ENCODE results near the gene COG7.

COG7 gene

GRCh38 chr16:23452572-23453337 lies at the start of gene COG7:
Gene COG7 (minus strand): TSS chr16:23453189. CDS start chr16:23452994, 195 bp downstream.
- H3K4me1 Mint-ChIP-seq = peaks cover 48% of the 10 kb centered on the region

GRCh38 chr16:23502466-23502865 lies 49.5 kb upstream of the COG7 start:
- H3K4me3 Mint-ChIP-seq = no peak overlapping the region
- H3K4me1 Mint-ChIP-seq = peaks cover 77% of the 10 kb centered on the region
- no peaks in the 10 kb centered on the region for H3K9me3 Mint-ChIP-seq
- H3K27ac Mint-ChIP-seq = no peak overlapping the region
- ATAC-seq = no peak
- peaks cover 54% of the 10 kb centered on the region for H3K36me3 Mint-ChIP-seq
- DNase-seq (ENCODE audit: low spot score in 2 of 2) = no peak

More at GRCh38 chr16:23452572-23453337, at the start of gene COG7:
- Mint-ChIP-seq H3K4me3 (peak within 1 kb of the TSS; percentile 90), H3K27ac (peak within 1 kb of the TSS; percentile 89), H3K9me3 (no peaks in the 10 kb centered on the region), H3K36me3 (peaks cover 19% of the 10 kb centered on the region)
- ATAC-seq = peak; percentile 97
- DNase-seq (ENCODE audit: low spot score in 2 of 2) = peak; percentile 71 to 93

- Mint-ChIP-seq H3K27ac (no peak overlapping the region), H3K36me3 (peaks cover 57% of the 10 kb centered on the region), H3K4me1 (peaks cover 73% of the 10 kb centered on the region), H3K4me3 (no peak overlapping the region), H3K9me3 (no peaks in the 10 kb centered on the region)
- ATAC-seq (no peak), DNase-seq (ENCODE audit: low spot score in 2 of 2) (no peak)
These were observed 48.3 kb upstream of the COG7 start for GRCh38 chr16:23501291-23501690.

GRCh38 chr16:23500862-23501225 lies 47.9 kb upstream of the COG7 start:
- Mint-ChIP-seq H3K36me3 (peaks cover 62% of the 10 kb centered on the region), H3K9me3 (no peaks in the 10 kb centered on the region), H3K4me1 (peaks cover 69% of the 10 kb centered on the region), H3K4me3 (no peak overlapping the region), H3K27ac (no peak overlapping the region)
- no peak for DNase-seq (ENCODE audit: low spot score in 2 of 2)
- ATAC-seq = no peak

- H3K27ac Mint-ChIP-seq = no peak overlapping the region
- DNase-seq (ENCODE audit: low spot score in 2 of 2) (no peak), ATAC-seq (no peak)
- H3K36me3 Mint-ChIP-seq = peaks cover 67% of the 10 kb centered on the region
- no peaks in the 10 kb centered on the region for H3K9me3 Mint-ChIP-seq
- H3K4me1 Mint-ChIP-seq = peaks cover 65% of the 10 kb centered on the region
- H3K4me3 Mint-ChIP-seq = no peak overlapping the region
These were observed 47.3 kb upstream of the COG7 start for GRCh38 chr16:23500212-23500861.

- no peak overlapping the region for H3K27ac Mint-ChIP-seq
- H3K4me3 Mint-ChIP-seq = no peak overlapping the region
- DNase-seq (ENCODE audit: low spot score in 2 of 2) (no peak), ATAC-seq (no peak)
- no peaks in the 10 kb centered on the region for H3K9me3 Mint-ChIP-seq
- H3K4me1 Mint-ChIP-seq = peaks cover 60% of the 10 kb centered on the region
- H3K36me3 Mint-ChIP-seq = peaks cover 68% of the 10 kb centered on the region
These were observed 46.8 kb upstream of the COG7 start for GRCh38 chr16:23499801-23500200.

GRCh38 chr16:23498863-23499262 lies 45.9 kb upstream of the COG7 start:
- H3K36me3 Mint-ChIP-seq = peaks cover 68% of the 10 kb centered on the region
- no peak for DNase-seq (ENCODE audit: low spot score in 2 of 2)
- no peak overlapping the region for H3K4me3 Mint-ChIP-seq
- peak overlapping the region; percentile 40 for H3K27ac Mint-ChIP-seq
- no peak for ATAC-seq
- H3K4me1 Mint-ChIP-seq = peaks cover 51% of the 10 kb centered on the region
- H3K9me3 Mint-ChIP-seq = no peaks in the 10 kb centered on the region

- Mint-ChIP-seq H3K9me3 (no peaks in the 10 kb centered on the region), H3K4me1 (peaks cover 42% of the 10 kb centered on the region), H3K4me3 (no peak overlapping the region), H3K27ac (peak overlapping the region; percentile 20), H3K36me3 (peaks cover 78% of the 10 kb centered on the region)
- ATAC-seq = no peak
- no peak for DNase-seq (ENCODE audit: low spot score in 2 of 2)
These were observed 44.5 kb upstream of the COG7 start for GRCh38 chr16:23497543-23497868.

- Mint-ChIP-seq H3K9me3 (no peaks in the 10 kb centered on the region), H3K27ac (no peak overlapping the region), H3K4me1 (peaks cover 37% of the 10 kb centered on the region), H3K36me3 (peaks cover 79% of the 10 kb centered on the region), H3K4me3 (no peak overlapping the region)
- DNase-seq (ENCODE audit: low spot score in 2 of 2) (no peak), ATAC-seq (no peak)
These were observed 44.0 kb upstream of the COG7 start for GRCh38 chr16:23496821-23497542.

- Mint-ChIP-seq H3K4me1 (peaks cover 27% of the 10 kb centered on the region), H3K27ac (no peak overlapping the region), H3K36me3 (peaks cover 85% of the 10 kb centered on the region), H3K9me3 (no peaks in the 10 kb centered on the region), H3K4me3 (no peak overlapping the region)
- DNase-seq (ENCODE audit: low spot score in 2 of 2) (no peak), ATAC-seq (no peak)
These were observed 42.7 kb upstream of the COG7 start for GRCh38 chr16:23495671-23496070.

- Mint-ChIP-seq H3K4me1 (peaks cover 16% of the 10 kb centered on the region), H3K27ac (no peak overlapping the region), H3K36me3 (peaks cover 92% of the 10 kb centered on the region), H3K4me3 (no peak overlapping the region), H3K9me3 (no peaks in the 10 kb centered on the region)
- DNase-seq (ENCODE audit: low spot score in 2 of 2) (no peak), ATAC-seq (no peak)
These were observed 41.2 kb upstream of the COG7 start for GRCh38 chr16:23494188-23494587.

- H3K9me3 Mint-ChIP-seq = no peaks in the 10 kb centered on the region
- H3K27ac Mint-ChIP-seq = peak overlapping the region; percentile 30
- ATAC-seq = no peak
- peaks cover 100% of the 10 kb centered on the region for H3K36me3 Mint-ChIP-seq
- H3K4me1 Mint-ChIP-seq = no peaks in the 10 kb centered on the region
- no peak for DNase-seq (ENCODE audit: low spot score in 2 of 2)
- H3K4me3 Mint-ChIP-seq = no peak overlapping the region
These were observed 38.8 kb upstream of the COG7 start for GRCh38 chr16:23491490-23492391.

GRCh38 chr16:23486480-23486879 lies 33.5 kb upstream of the COG7 start:
- no peak overlapping the region for H3K27ac Mint-ChIP-seq
- H3K4me3 Mint-ChIP-seq = no peak overlapping the region
- ATAC-seq (no peak), DNase-seq (ENCODE audit: low spot score in 2 of 2) (no peak)
- H3K36me3 Mint-ChIP-seq = peaks cover 100% of the 10 kb centered on the region
- peaks cover 7% of the 10 kb centered on the region for H3K4me1 Mint-ChIP-seq
- H3K9me3 Mint-ChIP-seq = no peaks in the 10 kb centered on the region

GRCh38 chr16:23485841-23486240 lies 32.9 kb upstream of the COG7 start:
- Mint-ChIP-seq H3K27ac (no peak overlapping the region), H3K4me1 (peaks cover 7% of the 10 kb centered on the region), H3K36me3 (peaks cover 100% of the 10 kb centered on the region), H3K4me3 (no peak overlapping the region), H3K9me3 (no peaks in the 10 kb centered on the region)
- DNase-seq (ENCODE audit: low spot score in 2 of 2) = no peak
- no peak for ATAC-seq

GRCh38 chr16:23485257-23485614 lies 32.2 kb upstream of the COG7 start:
- Mint-ChIP-seq H3K4me3 (no peak overlapping the region), H3K27ac (no peak overlapping the region), H3K4me1 (peaks cover 7% of the 10 kb centered on the region), H3K9me3 (no peaks in the 10 kb centered on the region), H3K36me3 (peaks cover 100% of the 10 kb centered on the region)
- ATAC-seq (no peak), DNase-seq (ENCODE audit: low spot score in 2 of 2) (no peak)

Data from stimulated activated effector memory CD8-positive, alpha-beta T cell treated with anti-CD3 and anti-CD28 coated beads, Interleukin-12 subunit alpha, Interleukin-12 subunit beta, amount 100 ng/mL, for 72 hours (primary cell).